H9 (cell line): ENCODE results near the gene PCDHGB4. TPM values are rescaled to one million over a fixed set of nuclear protein-coding genes. Genes with fewer than 3 reads are reported as not detected.

Source experiments
- DNase-seq: peaks from one replicate; pipeline ENCODE4 v3.0.0-alpha.2; 2017
- H2AFZ ChIP-seq: one replicate; pipeline ENCODE4 v1.6.1; 2013; ENCODE audit warnings: mild to moderate bottlenecking, low read length, control low read depth, moderate library complexity
- H2AK5ac ChIP-seq: 2 replicates; pipeline ENCODE4 v1.6.1; 2013; ENCODE audit warnings: low read length, control low read depth, mixed read lengths; ENCODE audit not compliant: insufficient read length
- H2BK120ac ChIP-seq: one replicate; pipeline ENCODE4 v1.6.1; 2013; ENCODE audit warnings: low read depth, mild to moderate bottlenecking, low read length, control low read depth, inconsistent platforms; ENCODE audit not compliant: poor library complexity, severe bottlenecking
- H2BK12ac ChIP-seq: 2 replicates; pipeline ENCODE4 v1.6.1; 2013; ENCODE audit warnings: low read length, control low read depth, mixed read lengths, low read depth; ENCODE audit not compliant: insufficient read length
- H2BK15ac ChIP-seq: 2 replicates; pipeline ENCODE4 v1.6.1; 2013; ENCODE audit warnings: low read depth, low read length, control low read depth
- H2BK20ac ChIP-seq: one replicate; pipeline ENCODE4 v1.6.1; 2013; ENCODE audit warnings: low read depth, mild to moderate bottlenecking, low read length, control low read depth, inconsistent platforms; ENCODE audit not compliant: poor library complexity, severe bottlenecking
- H2BK5ac ChIP-seq: 2 replicates; pipeline ENCODE4 v1.6.1; 2013; ENCODE audit warnings: low read length, control low read depth, mixed read lengths; ENCODE audit not compliant: insufficient read length
- H3K14ac ChIP-seq: 2 replicates; pipeline ENCODE4 v1.6.1; 2013; ENCODE audit warnings: low read length, control low read depth; ENCODE audit not compliant: insufficient read depth
- H3K18ac ChIP-seq: 2 replicates; pipeline ENCODE4 v1.6.1; 2013; ENCODE audit warnings: low read depth, mild to moderate bottlenecking, mixed read lengths, low read length, control low read depth; ENCODE audit not compliant: insufficient read length
- H3K23ac ChIP-seq: 2 replicates; pipeline ENCODE4 v1.6.1; 2013; ENCODE audit warnings: low read length, control low read depth, mixed read lengths, low read depth; ENCODE audit not compliant: insufficient read length
- H3K23me2 ChIP-seq: 2 replicates; pipeline ENCODE4 v1.6.1; 2013; ENCODE audit warnings: low read depth, mild to moderate bottlenecking, mixed read lengths, low read length, control low read depth; ENCODE audit not compliant: insufficient read length, poor library complexity, severe bottlenecking
- H3K27ac ChIP-seq: 2 replicates; pipeline ENCODE4 v1.5.1; 2013; ENCODE audit warnings: low read length, control low read depth, mixed read lengths, low read depth; ENCODE audit not compliant: insufficient read length
- H3K27me3 ChIP-seq: 2 replicates; pipeline ENCODE4 v1.6.1; 2013; ENCODE audit warnings: low read length, control low read depth, inconsistent platforms; ENCODE audit not compliant: insufficient read depth
- H3K4ac ChIP-seq: 2 replicates; pipeline ENCODE4 v1.6.1; 2013; ENCODE audit warnings: low read depth, mild to moderate bottlenecking, control low read depth, inconsistent platforms, low read length, moderate library complexity
- H3K4me1 ChIP-seq: 2 replicates; pipeline ENCODE4 v1.6.1; 2013; ENCODE audit warnings: low read length, control low read depth, inconsistent platforms; ENCODE audit not compliant: insufficient read depth
- H3K4me2 ChIP-seq: 2 replicates; pipeline ENCODE4 v1.6.1; 2013; ENCODE audit warnings: low read length, control low read depth, mixed read lengths; ENCODE audit not compliant: insufficient read length, insufficient read depth
- H3K56ac ChIP-seq: 2 replicates; pipeline ENCODE4 v1.6.1; 2013; ENCODE audit warnings: low read depth, mild to moderate bottlenecking, mixed read lengths, low read length, control low read depth; ENCODE audit not compliant: insufficient read length
- H3K79me1 ChIP-seq: 2 replicates; pipeline ENCODE4 v1.6.1; 2013; ENCODE audit warnings: low read depth, mild to moderate bottlenecking, moderate library complexity, low read length, control low read depth, inconsistent platforms; ENCODE audit not compliant: insufficient read depth, poor library complexity, severe bottlenecking
- H3K79me2 ChIP-seq: 2 replicates; pipeline ENCODE4 v1.6.1; 2013; ENCODE audit warnings: low read length, control low read depth, inconsistent platforms; ENCODE audit not compliant: insufficient read depth
- H3K9ac ChIP-seq: 2 replicates; pipeline ENCODE4 v1.6.1; 2013; ENCODE audit warnings: low read length, control low read depth, mixed read lengths; ENCODE audit not compliant: insufficient read length; ENCODE audit errors: extremely low read depth
- H3K9me3 ChIP-seq: one replicate; pipeline ENCODE4 v1.6.1; 2013; ENCODE audit warnings: low read depth, low read length, inconsistent platforms; ENCODE audit not compliant: control insufficient read depth
- H3T11ph ChIP-seq: one replicate; pipeline ENCODE4 v1.6.1; 2013; ENCODE audit warnings: mild to moderate bottlenecking, low read length, control low read depth, inconsistent platforms
- H4K20me1 ChIP-seq: one replicate; pipeline ENCODE4 v1.6.1; 2013; ENCODE audit not compliant: control insufficient read depth, insufficient read length, insufficient read depth
- H4K5ac ChIP-seq: 2 replicates; pipeline ENCODE4 v1.6.1; 2013; ENCODE audit warnings: low read depth, mild to moderate bottlenecking, mixed read lengths, low read length, control low read depth; ENCODE audit not compliant: insufficient read length
- H4K8ac ChIP-seq: replicated peaks from 2 replicates; pipeline ENCODE4 v1.6.1; 2013; ENCODE audit warnings: low read length, control low read depth, mixed read lengths, low read depth; ENCODE audit not compliant: insufficient read length
- H4K91ac ChIP-seq: 2 replicates; pipeline ENCODE4 v1.6.1; 2013; ENCODE audit warnings: low read depth, mild to moderate bottlenecking, moderate library complexity, mixed read lengths, low read length, control low read depth; ENCODE audit not compliant: insufficient read length
- H3K27ac Mint-ChIP-seq, 3 experiments: 2 replicates in 2 of 3; 3 replicates in 1 of 3; pipeline ENCODE4 v1.8.0; 2020 to 2021; ENCODE audit warnings: mixed read lengths in 3 of 3, mild to moderate bottlenecking in 1 of 3, moderate library complexity in 1 of 3
- H3K27me3 Mint-ChIP-seq: 2 replicates; pipeline ENCODE4 v1.8.0; 2021; ENCODE audit warnings: low read depth, mild to moderate bottlenecking, moderate library complexity, mixed read lengths
- H3K36me3 Mint-ChIP-seq, 3 experiments: 2 replicates in 2 of 3; 3 replicates in 1 of 3; pipeline ENCODE4 v1.8.0; 2020 to 2021; ENCODE audit warnings: low read depth in 3 of 3, mixed read lengths in 3 of 3; ENCODE audit not compliant: insufficient read depth in 1 of 3
- H3K4me1 Mint-ChIP-seq, 2 experiments: 2 replicates each; pipeline ENCODE4 v1.8.0; 2020; ENCODE audit warnings: mixed read lengths in 2 of 2
- H3K4me3 Mint-ChIP-seq, 2 experiments: 2 replicates in 1 of 2; 3 replicates in 1 of 2; pipeline ENCODE4 v1.8.0; 2020 to 2021; ENCODE audit warnings: mild to moderate bottlenecking in 2 of 2, mixed read lengths in 2 of 2, moderate library complexity in 1 of 2
- H3K9me3 Mint-ChIP-seq, 2 experiments: 2 replicates in 1 of 2; 3 replicates in 1 of 2; pipeline ENCODE4 v1.8.0; 2020; ENCODE audit warnings: mild to moderate bottlenecking in 2 of 2, mixed read lengths in 2 of 2, moderate library complexity in 1 of 2
- WGBS: extraction: QIAGEN DNeasy Blood & Tissue Kit; methylation state at CpG from one replicate; pipeline ENCODE4 v1.1.7; 2013; ENCODE audit warnings: missing lambda C conversion rate, low lambda C conversion rate, mixed read lengths; ENCODE audit not compliant: insufficient read length; ENCODE audit errors: extremely low coverage; 5-methylcytosine and 5-hydroxymethylcytosine counted together
- total RNA-seq: library from RNA; stranded (reverse); gene quantifications from 2 replicates; pipeline ENCODE4 v1.2.1, GENCODE V29; 2021
- TF ChIP-seq, protein P1 (sequence below): fragments of 200-600 bp; sonication (generic); conservative IDR thresholded peaks from 3 replicates; pipeline ENCODE4 v1.8.0; 2021; ENCODE audit warnings: antibody characterized with exemption, mild to moderate bottlenecking

The PCDHGB4 gene
- total RNA-seq, 1 experiment from 2014 or later, result 4.2 TPM

DNA sequence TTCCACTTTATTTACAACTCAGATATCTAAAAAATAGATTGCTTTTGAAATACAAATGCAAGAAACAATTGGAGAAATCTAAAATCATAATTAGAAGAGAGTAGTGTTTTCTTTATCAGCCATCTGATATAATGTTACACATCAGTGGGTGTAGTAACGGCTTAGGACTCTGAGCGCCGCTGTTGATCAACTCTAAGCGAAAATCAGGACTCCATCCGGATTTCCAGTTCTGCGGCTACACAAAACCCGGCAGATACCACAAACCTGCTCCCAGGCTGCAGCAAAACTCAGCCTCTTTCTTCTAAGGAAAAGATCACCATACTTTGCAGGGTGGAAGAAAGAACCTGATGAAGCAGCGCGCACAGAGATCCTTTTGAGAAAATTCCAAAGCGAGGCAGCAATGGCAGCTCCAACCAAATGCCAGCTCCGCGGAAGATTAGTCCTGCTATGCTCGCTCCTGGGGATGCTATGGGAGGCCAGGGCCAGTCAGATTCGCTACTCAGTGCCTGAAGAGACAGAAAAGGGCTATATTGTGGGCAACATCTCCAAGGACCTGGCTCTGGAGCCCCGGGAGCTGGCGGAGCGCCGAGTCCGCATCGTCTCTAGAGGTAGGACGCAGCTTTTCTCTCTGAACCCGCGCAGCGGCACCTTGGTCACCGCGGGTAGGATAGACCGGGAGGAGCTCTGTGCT lies 15.2 kb downstream of the PCDHGB4 start, which contains the start of gene PCDHGA9:
PCDHGA9 (plus strand) TSS at position 226 of the 691 bp plus-strand sequence; CDS start at position 401, 175 bp downstream.
- Histone ChIP-seq H4K20me1 (no peaks in the 10 kb centered on the region), H2AFZ (no peak within 1 kb of the TSS), H3K27ac (no peak within 1 kb of the TSS), H3K14ac (no peak within 1 kb of the TSS; the same call in 1 of the 2 replicates), H3K4me1 (no peaks in the 10 kb centered on the region), H3T11ph (no peak within 1 kb of the TSS), H3K4me2 (no peak within 1 kb of the TSS), H3K4ac (no peak within 1 kb of the TSS), H3K23ac (no peak within 1 kb of the TSS), H2BK15ac (no peak within 1 kb of the TSS), H3K9ac (no peak within 1 kb of the TSS), H2AK5ac (no peak within 1 kb of the TSS), H4K5ac (no peak within 1 kb of the TSS), H2BK12ac (no peak within 1 kb of the TSS), H4K8ac (no peak within 1 kb of the TSS), H3K9me3 (peaks cover 29% of the 10 kb centered on the region), H3K79me2 (no peaks in the 10 kb centered on the region), H3K56ac (no peak within 1 kb of the TSS), H2BK120ac (no peak within 1 kb of the TSS), H2BK5ac (no peak within 1 kb of the TSS), H3K18ac (no peak within 1 kb of the TSS), H4K91ac (no peak within 1 kb of the TSS), H3K79me1 (no peaks in the 10 kb centered on the region), H2BK20ac (no peak within 1 kb of the TSS), H3K27me3 (no peaks in the 10 kb centered on the region), H3K23me2 (no peaks in the 10 kb centered on the region)
- Mint-ChIP-seq H3K27ac (peak within 1 kb of the TSS in 1 of 3 experiments; percentile 25; a peak in 1 of 7 replicates), H3K4me3 (no peak within 1 kb of the TSS), H3K36me3 (peaks cover 17 to 31% (median 29%) of the 10 kb centered on the region in 3 experiments), H3K27me3 (no peaks in the 10 kb centered on the region), H3K9me3 (peaks cover 31 to 50% of the 10 kb centered on the region in 2 experiments), H3K4me1 (no peaks in the 10 kb centered on the region)
- TF ChIP-seq, protein P1, sequence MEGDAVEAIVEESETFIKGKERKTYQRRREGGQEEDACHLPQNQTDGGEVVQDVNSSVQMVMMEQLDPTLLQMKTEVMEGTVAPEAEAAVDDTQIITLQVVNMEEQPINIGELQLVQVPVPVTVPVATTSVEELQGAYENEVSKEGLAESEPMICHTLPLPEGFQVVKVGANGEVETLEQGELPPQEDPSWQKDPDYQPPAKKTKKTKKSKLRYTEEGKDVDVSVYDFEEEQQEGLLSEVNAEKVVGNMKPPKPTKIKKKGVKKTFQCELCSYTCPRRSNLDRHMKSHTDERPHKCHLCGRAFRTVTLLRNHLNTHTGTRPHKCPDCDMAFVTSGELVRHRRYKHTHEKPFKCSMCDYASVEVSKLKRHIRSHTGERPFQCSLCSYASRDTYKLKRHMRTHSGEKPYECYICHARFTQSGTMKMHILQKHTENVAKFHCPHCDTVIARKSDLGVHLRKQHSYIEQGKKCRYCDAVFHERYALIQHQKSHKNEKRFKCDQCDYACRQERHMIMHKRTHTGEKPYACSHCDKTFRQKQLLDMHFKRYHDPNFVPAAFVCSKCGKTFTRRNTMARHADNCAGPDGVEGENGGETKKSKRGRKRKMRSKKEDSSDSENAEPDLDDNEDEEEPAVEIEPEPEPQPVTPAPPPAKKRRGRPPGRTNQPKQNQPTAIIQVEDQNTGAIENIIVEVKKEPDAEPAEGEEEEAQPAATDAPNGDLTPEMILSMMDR, result peak; percentile 56
- WGBS, result no CpG with 5 or more reads among the region's 27 CpGs
- DNase-seq, result no peak
